Frontal cortex (tissue), 4 donors: ENCODE data around the gene RNF213. TPM values are rescaled to one million over a fixed set of nuclear protein-coding genes. Genes with fewer than 3 reads are reported as not detected.
A peak's percentile ranks its signal among the peaks of the same experiment; 100 is the strongest.
"Not testable (repeated sequence)": the region's sequence is repeated elsewhere in the genome, so short reads cannot be mapped to it uniquely, and the experiment has no call there.

ENCODE experiments used
- DNase-seq, 2 donors: peaks; one replicate each; pipeline ENCODE4 v3.0.0; 2012; ENCODE audit warnings: low spot score in 2 of 2
- FAIRE-seq: peaks from 2 replicates; lab custom pipeline; 2012; peaks lifted over from hg19 to GRCh38; lab: Jason Lieb, UNC
- total RNA-seq: library from RNA; depleted of rRNA; stranded (reverse); fragments of >200 nt; gene quantifications from one replicate; pipeline ENCODE4 v1.2.3, GENCODE V29; 2014
- donor health status: control.
- donor health status: control.
- donor health status: control.

RNF213 gene
- total RNA-seq, 1 donor from 2014 or later: 12.2 TPM

- no peak for FAIRE-seq
- DNase-seq: no peak
These were observed 50.7 kb downstream of the RNF213 start for GRCh38 chr17:80311216-80311827.

- no peak for DNase-seq
- no peak for FAIRE-seq
These were observed 52.0 kb downstream of the RNF213 start for GRCh38 chr17:80312621-80313135.

GRCh38 chr17:80313160-80313829 is 52.6 kb downstream of the RNF213 start:
- DNase-seq (no peak), FAIRE-seq (no peak)

GRCh38 chr17:80313946-80314345 is 53.3 kb downstream of the RNF213 start:
- not testable (repeated sequence) for DNase-seq, FAIRE-seq

GRCh38 chr17:80315517-80316182 is 55.0 kb downstream of the RNF213 start:
- no peak for FAIRE-seq
- DNase-seq: no peak

GRCh38 chr17:80316431-80316830 is 55.8 kb downstream of the RNF213 start:
- DNase-seq (no peak), FAIRE-seq (no peak)

GRCh38 chr17:80316927-80317705 is 56.5 kb downstream of the RNF213 start:
- FAIRE-seq: no peak
- DNase-seq: peak in 1 of 2 donors; percentile 27

GRCh38 chr17:80317706-80317980 is 57.0 kb downstream of the RNF213 start:
- no peak for FAIRE-seq
- no peak for DNase-seq

GRCh38 chr17:80318166-80318565 is 57.5 kb downstream of the RNF213 start:
- no peak for DNase-seq
- no peak for FAIRE-seq

GRCh38 chr17:80319262-80319998 is 58.8 kb downstream of the RNF213 start:
- no peak for DNase-seq
- no peak for FAIRE-seq

- DNase-seq: no peak
- no peak for FAIRE-seq
These were observed 59.3 kb downstream of the RNF213 start for GRCh38 chr17:80319999-80320344.

- no peak for DNase-seq
- no peak for FAIRE-seq
These were observed 59.8 kb downstream of the RNF213 start for GRCh38 chr17:80320496-80320895.

- FAIRE-seq (no peak), DNase-seq (no peak)
These were observed 62.2 kb downstream of the RNF213 start for GRCh38 chr17:80322864-80323263.

GRCh38 chr17:80323982-80324381 is 63.3 kb downstream of the RNF213 start:
- DNase-seq: no peak
- FAIRE-seq: no peak

GRCh38 chr17:80327518-80327917 is 66.9 kb downstream of the RNF213 start:
- DNase-seq (no peak), FAIRE-seq (no peak)

GRCh38 chr17:80328634-80329380 is 68.2 kb downstream of the RNF213 start:
- no peak for FAIRE-seq

GRCh38 chr17:80329421-80329820 is 68.8 kb downstream of the RNF213 start:
- not testable (repeated sequence) for FAIRE-seq, DNase-seq

More at GRCh38 chr17:80328634-80329380, 68.2 kb downstream of the RNF213 start:
- no peak for DNase-seq

- DNase-seq (no peak), FAIRE-seq (no peak)
These were observed 69.6 kb downstream of the RNF213 start for GRCh38 chr17:80330276-80330675.

GRCh38 chr17:80330938-80331337 is 70.3 kb downstream of the RNF213 start:
- not testable (repeated sequence) for DNase-seq, FAIRE-seq
